Duodenal mucosa (tissue), 2 donors: Measurements from ENCODE around the gene FCN1.

Experiments
- H3K27ac ChIP-seq: one replicate; pipeline ENCODE4 v1.7.0; 2013; ENCODE audit warnings: low read depth, low read length
- H3K27me3 ChIP-seq, 2 donors: one replicate each; pipeline ENCODE4 v1.7.0; 2013; ENCODE audit warnings: low read length in 2 of 2, control low read depth in 1 of 2; ENCODE audit not compliant: insufficient read depth in 2 of 2, control insufficient read depth in 1 of 2
- H3K36me3 ChIP-seq, 2 donors: one replicate each; pipeline ENCODE4 v1.7.0; 2013; ENCODE audit warnings: low read length in 2 of 2, control low read depth in 1 of 2; ENCODE audit not compliant: insufficient read depth in 2 of 2, control insufficient read depth in 1 of 2
- H3K4me1 ChIP-seq, 2 donors: one replicate each; pipeline ENCODE4 v1.7.0; 2013; ENCODE audit warnings: low read length in 2 of 2, control low read depth in 1 of 2; ENCODE audit not compliant: insufficient read depth in 2 of 2, control insufficient read depth in 1 of 2
- H3K4me3 ChIP-seq, 2 donors: one replicate each; pipeline ENCODE4 v1.7.0; 2013; ENCODE audit warnings: low read length in 2 of 2, low read depth in 1 of 2
- H3K9ac ChIP-seq, 2 donors: one replicate each; pipeline ENCODE4 v1.7.0; 2013; ENCODE audit warnings: low read length in 2 of 2, low read depth in 1 of 2
- H3K9me3 ChIP-seq, 2 donors: one replicate each; pipeline ENCODE4 v1.7.0; 2013; ENCODE audit warnings: low read length in 2 of 2, control low read depth in 1 of 2; ENCODE audit not compliant: control insufficient read depth in 1 of 2

The FCN1 gene

GRCh38 chr9:134885001-134885678, 32.6 kb downstream of the FCN1 start:
- H3K27ac ChIP-seq: no peak overlapping the region
- peaks cover 0 to 4% of the 10 kb centered on the region in 2 donors for H3K27me3 ChIP-seq
- H3K36me3 ChIP-seq: no peaks in the 10 kb centered on the region
- H3K9ac ChIP-seq: no peak overlapping the region
- H3K4me3 ChIP-seq: no peak overlapping the region
- no peaks in the 10 kb centered on the region for H3K4me1 ChIP-seq
- H3K9me3 ChIP-seq: no peaks in the 10 kb centered on the region

DNA sequence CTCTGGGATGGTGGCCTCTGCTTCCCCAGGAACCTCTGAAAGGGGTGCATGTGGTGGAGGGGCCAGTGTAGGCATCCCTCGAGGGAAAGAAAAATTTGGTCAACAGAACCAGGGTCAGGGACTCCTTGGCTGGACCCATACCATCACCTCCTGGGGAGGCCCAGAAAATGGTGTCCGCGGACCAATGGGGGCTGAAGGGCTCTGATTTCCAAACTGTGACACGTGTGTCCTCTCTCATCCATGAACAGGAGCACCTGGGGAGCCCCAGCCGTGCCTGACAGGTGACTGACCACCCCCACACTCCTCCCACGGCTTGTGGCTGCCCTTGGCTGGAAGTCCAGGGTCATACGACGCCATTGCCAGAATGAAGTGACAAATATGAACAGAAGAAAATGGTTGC, 33.2 kb downstream of the FCN1 start:
- no peaks in the 10 kb centered on the region for H3K9me3 ChIP-seq
- H3K27ac ChIP-seq: no peak overlapping the region
- no peak overlapping the region for H3K4me3 ChIP-seq
- H3K9ac ChIP-seq: no peak overlapping the region
- H3K4me1 ChIP-seq: no peaks in the 10 kb centered on the region
- H3K27me3 ChIP-seq: peaks cover 1 to 4% of the 10 kb centered on the region in 2 donors
- H3K36me3 ChIP-seq: no peaks in the 10 kb centered on the region

GRCh38 chr9:134883040-134883782, 34.5 kb downstream of the FCN1 start:
- Histone ChIP-seq H3K9ac (no peak overlapping the region), H3K9me3 (no peaks in the 10 kb centered on the region), H3K4me3 (no peak overlapping the region), H3K27me3 (peaks cover 4% of the 10 kb centered on the region in 2 donors), H3K27ac (no peak overlapping the region), H3K36me3 (no peaks in the 10 kb centered on the region), H3K4me1 (no peaks in the 10 kb centered on the region)

DNA sequence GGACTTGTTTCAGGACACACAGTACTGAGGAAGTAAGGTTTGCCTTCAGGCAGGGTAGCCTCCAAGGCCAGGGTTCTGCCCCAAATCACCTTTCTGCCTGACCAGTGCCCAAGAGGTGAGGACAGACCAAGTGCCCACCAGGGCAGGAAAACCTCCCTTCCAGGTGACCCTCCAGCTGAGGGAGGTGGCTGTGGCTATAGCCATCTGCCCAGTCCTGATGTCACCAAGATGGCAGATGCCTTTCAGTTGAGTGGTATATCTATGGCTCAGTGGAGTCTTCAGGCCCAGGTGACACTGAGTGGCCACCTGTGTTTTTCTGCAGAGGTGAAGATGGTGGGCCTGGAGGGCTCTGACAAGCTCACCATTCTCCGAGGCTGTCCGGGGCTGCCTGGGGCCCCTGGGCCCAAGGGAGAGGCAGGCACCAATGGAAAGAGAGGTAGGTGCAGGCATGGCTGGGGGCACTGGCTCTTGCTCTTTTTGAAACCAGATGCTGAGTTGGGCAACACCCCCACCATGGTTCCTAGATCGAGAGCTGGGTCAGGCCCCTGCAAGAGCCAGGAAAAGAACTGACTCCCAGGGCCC, 35.4 kb downstream of the FCN1 start:
- no peaks in the 10 kb centered on the region for H3K9me3 ChIP-seq
- H3K4me3 ChIP-seq: no peak overlapping the region
- H3K9ac ChIP-seq: no peak overlapping the region
- H3K27ac ChIP-seq: no peak overlapping the region
- no peaks in the 10 kb centered on the region for H3K36me3 ChIP-seq
- peaks cover 0 to 4% of the 10 kb centered on the region in 2 donors for H3K27me3 ChIP-seq
- H3K4me1 ChIP-seq: no peaks in the 10 kb centered on the region

GRCh38 chr9:134881313-134881670, 36.4 kb downstream of the FCN1 start:
- H3K27ac ChIP-seq: no peak overlapping the region
- no peak overlapping the region for H3K4me3 ChIP-seq
- H3K4me1 ChIP-seq: no peaks in the 10 kb centered on the region
- no peaks in the 10 kb centered on the region for H3K36me3 ChIP-seq
- H3K9me3 ChIP-seq: no peaks in the 10 kb centered on the region
- peaks cover 0 to 4% of the 10 kb centered on the region in 2 donors for H3K27me3 ChIP-seq
- H3K9ac ChIP-seq: no peak overlapping the region

- Histone ChIP-seq H3K36me3 (no peaks in the 10 kb centered on the region), H3K27me3 (peaks cover 0 to 4% of the 10 kb centered on the region in 2 donors), H3K4me1 (no peaks in the 10 kb centered on the region), H3K9me3 (no peaks in the 10 kb centered on the region), H3K9ac (no peak within 1 kb of the TSS), H3K27ac (no peak within 1 kb of the TSS), H3K4me3 (no peak within 1 kb of the TSS)
These were observed 37.0 kb downstream of the FCN1 start, which contains the start of gene FCN2 for GRCh38 chr9:134880484-134881312. FCN2 (plus strand) TSS chr9:134880810; CDS start chr9:134880822, 12 bp downstream.

DNA sequence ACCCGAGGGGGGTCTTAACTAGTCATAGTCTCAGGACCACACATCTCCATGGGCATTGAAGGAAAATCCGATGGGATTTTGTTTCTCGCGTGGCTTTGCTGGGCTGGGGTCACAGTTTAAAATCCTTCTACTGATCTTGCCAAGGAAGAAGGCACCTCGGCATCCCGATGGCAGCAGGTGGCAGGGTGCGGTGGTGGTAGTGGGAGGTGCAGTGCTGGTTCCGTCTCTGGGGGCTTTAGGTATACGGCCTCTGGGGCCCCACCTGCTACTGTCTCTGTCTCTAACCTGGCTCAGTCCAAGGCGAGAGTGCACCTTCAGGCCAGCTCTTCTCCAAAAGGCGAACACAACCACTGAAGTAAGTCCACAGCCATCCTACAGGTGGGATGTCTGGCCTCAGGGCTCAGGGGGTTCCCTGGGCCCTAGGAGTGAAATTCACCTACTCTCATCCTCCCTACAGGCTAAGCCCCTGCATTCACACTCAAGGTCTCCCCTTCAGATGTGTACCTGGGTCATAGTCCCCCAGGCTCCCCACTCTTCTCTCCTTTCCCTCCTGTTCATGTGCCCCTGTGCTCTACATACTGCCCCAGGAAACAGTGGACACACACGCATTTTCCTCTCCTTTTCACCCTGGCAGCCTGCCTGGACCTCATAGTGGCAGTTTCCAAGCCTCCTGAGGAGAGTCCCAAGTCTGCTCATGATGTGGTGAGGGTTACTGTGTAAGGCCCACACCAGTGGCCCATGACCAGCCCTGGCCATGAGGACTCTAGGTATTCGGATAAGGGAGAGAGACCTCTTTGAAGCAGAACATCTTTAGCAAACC, 37.8 kb downstream of the FCN1 start:
- H3K4me1 ChIP-seq: no peaks in the 10 kb centered on the region
- no peaks in the 10 kb centered on the region for H3K36me3 ChIP-seq
- no peak overlapping the region for H3K27ac ChIP-seq
- no peak overlapping the region for H3K4me3 ChIP-seq
- H3K9ac ChIP-seq: no peak overlapping the region
- no peaks in the 10 kb centered on the region for H3K9me3 ChIP-seq
- H3K27me3 ChIP-seq: peaks cover 0 to 4% of the 10 kb centered on the region in 2 donors

DNA sequence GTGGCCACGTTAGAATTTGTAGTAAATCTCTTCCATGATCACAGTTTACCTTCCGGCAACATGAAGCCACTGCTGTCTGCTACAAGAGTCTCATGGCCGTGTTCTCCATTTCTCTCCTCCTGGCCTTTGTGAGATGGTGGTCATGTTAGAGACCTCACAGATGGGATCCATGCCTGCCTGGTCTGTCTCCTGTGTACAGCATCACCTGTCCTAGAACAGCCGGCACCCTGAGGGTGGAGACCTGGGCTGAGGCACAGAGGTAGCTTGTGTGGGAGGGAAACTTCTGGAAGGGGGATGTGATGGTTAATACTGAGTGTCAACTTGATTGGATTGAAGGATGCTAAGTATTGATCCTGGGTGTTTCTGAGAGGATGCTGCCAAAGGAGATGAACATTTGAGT, 40.2 kb downstream of the FCN1 start:
- peaks cover 0 to 4% of the 10 kb centered on the region in 2 donors for H3K27me3 ChIP-seq
- H3K36me3 ChIP-seq: no peaks in the 10 kb centered on the region
- H3K9me3 ChIP-seq: no peaks in the 10 kb centered on the region
- no peak overlapping the region for H3K4me3 ChIP-seq
- no peaks in the 10 kb centered on the region for H3K4me1 ChIP-seq
- H3K9ac ChIP-seq: no peak overlapping the region
- no peak overlapping the region for H3K27ac ChIP-seq

GRCh38 chr9:134875371-134875770, 42.3 kb downstream of the FCN1 start:
- Histone ChIP-seq H3K27ac (no peak overlapping the region), H3K36me3 (no peaks in the 10 kb centered on the region), H3K27me3 (peaks cover 0 to 4% of the 10 kb centered on the region in 2 donors), H3K9ac (no peak overlapping the region), H3K4me3 (no peak overlapping the region), H3K9me3 (no peaks in the 10 kb centered on the region), H3K4me1 (no peaks in the 10 kb centered on the region)
